Myocyte (in vitro differentiated cells): ENCODE results near the gene DHRS2. TPM values are rescaled to one million over a fixed set of nuclear protein-coding genes. Genes with fewer than 3 reads are reported as not detected.
A peak's percentile ranks its signal among the peaks of the same experiment; 100 is the strongest.
"Not testable (repeated sequence)": the region's sequence is repeated elsewhere in the genome, so short reads cannot be mapped to it uniquely, and the experiment has no call there.

ENCODE experiments used
- DNase-seq: peaks from one replicate; pipeline ENCODE4 v3.0.0-alpha.2; 2012; ENCODE audit warnings: low read depth
- total RNA-seq: library from RNA; depleted of rRNA; stranded (reverse); fragments of >200 nt; gene quantifications from 2 replicates; pipeline ENCODE4 v1.2.3, GENCODE V29; 2014

Gene DHRS2
- total RNA-seq, 1 donor from 2014 or later, result 0.19 TPM

DNA sequence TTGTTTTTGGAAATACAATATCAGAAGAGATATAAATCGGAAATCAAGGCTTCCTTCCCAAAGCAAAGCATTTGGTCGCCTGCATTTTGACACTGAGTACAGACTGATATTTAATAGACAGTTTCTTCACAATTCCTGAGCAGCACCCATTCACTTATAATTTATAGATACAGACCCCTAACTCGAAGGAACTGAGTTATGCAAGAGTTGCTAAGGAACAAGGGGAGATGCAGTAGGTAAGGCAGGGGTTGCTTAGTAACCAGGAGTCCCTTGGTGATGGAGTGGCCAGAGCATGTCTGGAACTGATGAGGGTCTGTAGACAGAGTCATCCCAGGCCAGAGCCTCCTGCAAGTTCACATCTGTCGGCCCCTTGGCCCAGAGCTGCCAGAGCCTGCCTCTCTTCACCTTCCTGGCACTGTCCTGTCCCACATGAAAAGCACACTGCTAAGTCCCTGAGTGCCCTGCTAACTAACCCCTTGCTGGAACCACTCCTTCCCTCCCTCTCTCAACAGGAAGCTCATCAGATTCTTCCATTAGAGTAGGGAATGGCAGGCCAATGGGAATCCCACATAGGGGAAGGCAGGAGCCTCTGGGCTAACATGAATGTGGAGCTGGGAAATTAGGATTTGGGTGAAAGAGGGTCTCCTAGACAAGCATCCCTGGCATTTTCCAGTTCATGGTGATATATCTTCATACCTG is 3.6 kb upstream of the DHRS2 start:
- no peak for DNase-seq

DNA sequence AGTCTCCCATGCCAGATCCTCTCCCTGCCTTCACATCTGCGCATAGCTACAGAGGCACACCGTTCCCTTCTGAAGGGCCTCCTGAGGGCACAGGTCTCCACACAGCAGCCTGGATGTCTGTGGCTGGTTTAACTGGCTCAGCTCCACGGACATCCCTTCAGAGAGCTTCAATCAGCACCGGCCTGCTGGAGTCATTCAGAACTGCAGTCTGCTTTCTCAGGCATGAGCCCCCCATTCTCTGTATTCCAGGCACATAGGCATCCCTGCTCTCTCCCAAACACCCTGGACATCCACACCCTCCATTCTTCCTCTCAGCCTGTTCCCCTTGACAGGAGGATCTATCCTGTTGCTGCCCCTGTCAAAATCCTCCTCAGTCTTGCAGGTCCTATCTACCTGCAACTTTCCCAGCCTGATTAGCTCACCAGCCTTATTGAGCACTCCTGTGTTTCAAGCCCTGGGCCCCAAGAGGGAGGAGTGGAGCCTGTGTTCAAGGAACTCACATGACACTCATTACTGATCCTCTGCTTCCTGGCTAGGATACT is 2.9 kb upstream of the DHRS2 start:
- DNase-seq, result no peak

DNA sequence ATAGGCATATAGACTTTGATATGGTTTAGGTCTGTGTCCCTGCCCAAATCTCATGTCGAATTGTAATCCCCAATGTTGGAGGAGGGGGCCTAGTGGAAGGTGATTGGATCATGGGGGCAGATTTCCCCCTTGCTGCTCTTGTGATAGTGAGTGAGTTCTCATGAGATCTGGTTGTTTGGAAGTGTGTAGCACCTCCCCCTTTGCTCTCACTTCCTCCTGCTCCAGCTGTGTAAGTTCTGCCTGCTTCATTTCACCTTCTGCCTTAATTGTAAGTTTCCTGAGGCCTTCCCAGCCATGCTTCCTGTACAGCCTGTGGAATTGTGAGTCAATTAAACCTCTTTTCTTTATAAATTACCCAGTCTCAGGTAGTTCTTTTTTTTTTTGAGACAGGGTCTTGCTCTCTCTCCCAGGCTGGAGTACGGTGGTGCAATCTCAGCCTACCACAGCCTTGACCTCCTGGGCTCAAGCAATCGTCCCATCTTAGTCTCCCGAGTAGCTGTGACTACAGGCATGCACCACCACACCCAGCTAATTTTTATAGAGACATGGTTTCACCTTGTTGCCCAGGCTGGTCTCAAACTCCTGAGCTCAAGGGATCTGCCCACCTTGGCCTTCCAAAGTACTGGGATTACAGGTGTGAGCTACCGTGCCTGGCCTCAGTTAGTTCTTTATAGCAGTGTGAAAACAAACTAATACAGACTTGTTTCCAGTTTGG is 1.3 kb upstream of the DHRS2 start:
- DNase-seq, result not testable (repeated sequence)

DNA sequence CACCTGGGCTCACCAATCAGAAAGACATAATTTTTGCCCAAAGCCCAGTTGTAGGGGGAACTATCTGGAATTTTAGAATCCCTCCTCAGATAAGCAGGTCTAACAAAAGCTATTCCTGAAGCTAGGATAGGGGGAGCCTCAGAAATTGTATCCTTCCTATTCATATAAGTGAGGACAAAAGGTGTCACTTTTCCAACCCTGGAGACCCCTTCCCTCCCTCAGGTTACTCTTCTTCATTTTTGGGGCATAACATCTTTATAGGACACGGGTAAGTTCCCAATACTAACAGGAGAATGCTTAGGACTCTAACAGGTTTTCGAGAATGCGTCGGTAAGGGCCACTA is 1.1 kb downstream of the DHRS2 start:
- not testable (repeated sequence) for DNase-seq

DNA sequence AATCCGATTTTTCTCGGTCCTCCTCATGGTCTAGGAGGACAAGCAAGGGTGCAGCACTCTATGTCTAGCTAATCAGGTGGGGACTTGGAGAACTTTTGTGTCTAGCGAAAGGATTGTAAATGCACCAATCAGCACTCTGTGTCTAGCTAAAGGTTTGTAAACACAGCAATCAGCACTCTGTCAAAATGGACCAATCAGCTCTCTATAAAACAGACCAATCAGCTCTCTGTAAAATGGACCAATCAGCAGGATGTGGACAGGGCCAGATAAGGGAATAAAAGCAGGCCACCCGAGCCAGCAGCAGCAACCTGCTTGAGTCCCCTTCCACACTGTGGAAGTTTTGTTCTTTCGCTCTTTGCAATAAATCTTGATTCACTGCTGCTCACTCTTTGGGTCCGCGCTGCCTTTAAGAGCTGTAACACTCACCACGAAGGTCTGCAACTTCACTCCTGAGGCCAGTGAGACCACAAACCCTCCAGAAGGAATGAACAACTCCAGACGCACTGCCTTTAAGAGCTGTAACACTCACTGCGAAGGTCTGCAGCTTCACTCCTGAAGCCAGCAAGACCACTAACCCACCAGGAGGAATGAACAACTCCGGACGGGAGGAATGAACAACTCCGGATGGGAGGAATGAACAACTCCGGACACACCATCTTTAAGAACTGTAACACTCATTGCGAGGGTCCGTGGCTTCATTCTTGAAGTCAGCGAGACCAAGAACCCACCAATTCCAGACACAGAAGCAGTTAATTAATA is 1.7 kb downstream of the DHRS2 start:
- not testable (repeated sequence) for DNase-seq

DNA sequence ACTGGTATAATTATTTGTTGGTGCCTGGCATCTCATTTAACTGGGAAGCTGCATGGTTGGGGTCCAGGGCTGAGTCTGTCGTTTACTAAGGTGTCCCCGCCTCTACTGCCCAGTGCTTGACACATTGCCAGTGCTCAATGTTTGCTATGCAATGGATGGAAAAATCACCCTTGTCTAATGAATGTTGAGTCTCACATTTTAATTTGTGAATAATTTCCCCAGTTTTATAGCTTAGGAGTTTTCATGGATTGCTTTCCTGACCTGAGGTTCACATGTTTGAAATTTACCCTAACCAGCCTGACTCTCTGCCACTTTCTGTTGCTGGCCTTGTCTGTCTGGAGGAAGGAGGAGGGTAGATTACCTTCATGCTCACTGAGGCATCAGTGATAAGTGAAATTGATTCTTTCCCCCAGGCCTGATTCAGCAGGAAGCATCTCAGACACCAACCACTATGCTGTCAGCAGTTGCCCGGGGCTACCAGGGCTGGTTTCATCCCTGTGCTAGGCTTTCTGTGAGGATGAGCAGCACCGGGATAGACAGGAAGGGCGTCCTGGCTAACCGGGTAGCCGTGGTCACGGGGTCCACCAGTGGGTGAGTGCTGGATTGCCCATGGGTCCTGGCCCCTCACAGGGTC is 2.4 kb downstream of the DHRS2 start:
- no peak for DNase-seq

DNA sequence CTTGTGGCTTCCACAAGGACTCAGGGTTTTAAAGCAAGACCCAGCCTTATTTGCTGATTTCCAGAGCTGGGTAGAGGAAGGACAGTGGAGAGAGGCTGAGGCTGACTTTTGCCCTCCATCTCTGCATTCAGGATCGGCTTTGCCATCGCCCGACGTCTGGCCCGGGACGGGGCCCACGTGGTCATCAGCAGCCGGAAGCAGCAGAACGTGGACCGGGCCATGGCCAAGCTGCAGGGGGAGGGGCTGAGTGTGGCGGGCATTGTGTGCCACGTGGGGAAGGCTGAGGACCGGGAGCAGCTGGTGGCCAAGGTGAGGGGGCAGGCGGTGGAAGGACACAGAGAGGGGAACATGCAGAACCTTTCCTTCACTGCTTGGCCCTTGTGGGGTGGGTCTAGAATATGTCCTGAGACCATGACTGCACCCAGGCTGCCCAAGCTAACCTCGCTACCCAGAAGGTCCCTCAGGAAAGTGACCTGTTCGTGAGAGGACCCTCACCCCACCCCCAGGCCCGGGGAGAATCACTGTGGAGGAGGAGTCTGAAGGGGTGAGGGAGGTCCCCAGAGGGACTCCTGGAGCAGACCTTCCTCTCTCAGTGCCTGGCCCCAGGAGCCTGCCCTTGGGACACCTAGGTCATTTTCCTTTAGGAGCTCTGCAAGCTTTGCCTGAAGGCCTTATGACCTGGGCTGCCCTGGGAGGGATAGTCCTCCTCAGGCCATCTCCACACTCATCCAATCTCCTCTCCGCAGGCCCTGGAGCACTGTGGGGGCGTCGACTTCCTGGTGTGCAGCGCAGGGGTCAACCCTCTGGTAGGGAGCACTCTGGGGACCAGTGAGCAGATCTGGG is 3.1 kb downstream of the DHRS2 start:
- DNase-seq, result no peak

DNA sequence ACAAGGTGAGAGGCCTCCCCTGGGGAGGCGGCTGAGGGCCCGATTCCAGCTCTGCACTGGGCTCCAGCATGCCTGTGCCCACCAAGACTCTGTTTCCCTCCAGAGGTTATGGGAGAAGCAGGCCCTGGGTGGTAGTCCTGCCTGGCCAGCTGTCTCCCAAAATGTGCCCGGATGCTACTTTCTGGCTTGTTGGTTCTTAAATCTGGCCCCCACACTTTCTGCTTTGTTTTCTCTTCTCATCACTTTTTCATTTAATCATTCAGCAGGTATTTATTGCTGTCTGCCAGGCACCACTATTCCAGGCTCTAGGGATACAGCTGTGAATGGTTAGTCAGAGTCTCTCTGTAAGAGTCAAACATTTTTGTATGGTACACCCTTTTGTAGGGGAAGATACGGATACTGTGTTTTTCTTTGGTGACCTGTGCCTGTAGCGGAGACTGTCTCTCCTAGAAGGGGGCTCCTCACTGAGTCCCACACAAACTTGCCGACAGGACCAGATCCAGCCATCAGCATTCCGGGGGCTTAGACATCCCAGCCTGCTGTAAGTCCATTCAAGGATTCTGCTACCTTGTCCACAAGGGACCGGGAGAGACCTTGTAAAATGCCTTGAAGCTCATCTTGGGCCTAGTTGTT is 3.8 kb downstream of the DHRS2 start:
- DNase-seq, result no peak

DNA sequence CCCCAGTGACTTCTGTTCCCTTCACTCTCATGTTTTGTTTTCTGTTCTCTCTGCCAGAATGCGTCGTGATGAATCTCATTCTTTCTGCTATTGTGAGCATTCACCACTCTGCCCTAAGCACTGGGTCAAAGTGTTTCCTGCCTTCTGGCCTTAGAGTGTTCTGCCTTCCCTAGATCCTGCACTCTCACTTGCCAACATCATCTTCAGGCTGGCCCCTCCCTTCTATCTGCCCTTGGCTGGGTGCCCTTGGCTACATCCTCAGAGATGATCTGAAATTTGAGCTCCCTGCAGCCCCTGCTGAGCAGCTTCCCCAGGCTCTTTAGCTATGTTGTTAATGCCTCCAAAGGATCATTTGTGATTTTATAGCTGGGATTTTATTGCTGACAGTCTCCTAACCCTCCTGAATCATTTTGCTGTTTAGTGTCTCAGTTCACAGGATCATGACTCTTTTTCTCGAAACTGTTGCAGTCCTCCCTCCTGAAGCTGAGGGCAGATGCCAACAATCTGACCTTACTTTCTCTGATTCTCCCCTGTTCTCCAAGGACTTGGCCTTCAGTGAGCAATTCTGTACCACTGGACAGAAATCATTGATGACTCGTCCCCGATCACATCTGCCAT is 4.5 kb downstream of the DHRS2 start:
- peak; percentile 75 for DNase-seq

DNA sequence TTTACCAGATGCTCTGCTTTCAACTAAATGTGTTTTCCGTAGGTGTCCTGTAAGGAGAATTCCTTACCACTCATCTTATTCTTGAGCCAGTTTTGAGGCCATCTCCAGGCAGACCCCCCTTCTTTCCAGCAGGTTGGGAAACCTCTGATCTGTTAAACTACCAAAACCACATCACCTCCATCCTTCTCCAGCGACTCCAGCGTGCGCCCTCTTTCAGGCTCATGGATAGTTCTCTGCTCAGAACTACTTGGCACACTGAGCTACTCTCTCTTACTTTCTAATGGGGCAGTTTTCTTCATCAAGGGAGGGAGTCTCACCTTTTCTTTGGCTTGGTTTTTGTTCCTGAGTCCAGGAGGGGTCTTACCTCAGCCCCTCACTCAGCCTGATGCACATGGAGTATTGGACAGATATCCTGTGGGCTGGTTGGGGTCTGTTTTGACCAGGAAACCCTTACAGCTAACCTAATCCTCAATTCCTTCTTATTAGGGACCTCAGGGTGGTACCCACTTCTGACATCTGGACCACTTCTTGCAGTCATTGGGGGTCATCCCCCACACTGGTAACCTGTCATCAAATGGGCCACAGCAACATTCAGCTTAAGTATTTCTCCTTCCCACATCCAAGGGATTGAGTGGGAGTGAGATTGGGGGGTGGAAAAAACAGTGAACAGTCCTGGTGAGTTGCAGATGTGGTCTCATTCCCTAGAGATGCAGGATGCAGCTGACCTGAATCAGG is 5.2 kb downstream of the DHRS2 start:
- DNase-seq, result no peak

DNA sequence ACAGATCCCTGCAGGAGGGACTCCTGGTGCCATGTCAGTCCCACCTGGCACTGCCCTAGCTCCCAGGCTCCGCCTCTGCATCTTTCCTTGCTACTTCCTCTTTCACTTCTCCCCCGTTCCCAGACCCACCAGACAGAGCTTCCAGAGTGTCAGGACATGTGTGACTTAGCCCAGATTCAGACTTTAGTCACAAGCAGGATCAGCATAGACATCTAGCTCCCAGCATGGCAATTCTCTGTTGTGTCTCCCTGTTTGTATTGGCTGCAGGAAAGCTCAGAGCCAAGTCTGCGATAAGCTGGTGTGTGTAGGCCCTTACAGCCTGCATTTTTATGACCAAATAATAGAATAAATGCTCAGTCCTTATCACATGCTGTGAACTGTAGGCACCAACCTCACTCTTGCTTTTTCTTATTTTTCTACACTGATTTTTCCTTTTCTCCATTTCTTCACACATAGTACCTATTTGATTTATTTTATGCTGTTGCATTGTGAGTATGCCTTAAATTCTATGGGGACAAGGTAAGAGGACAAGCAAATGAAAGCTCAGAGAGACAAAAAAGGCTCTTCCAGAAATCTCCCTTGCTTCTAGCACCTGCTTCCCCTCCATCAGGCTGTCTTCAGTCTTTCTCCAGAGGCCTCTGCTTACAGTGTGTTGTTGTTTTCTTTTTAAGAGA is 5.9 kb downstream of the DHRS2 start:
- no peak for DNase-seq

DNA sequence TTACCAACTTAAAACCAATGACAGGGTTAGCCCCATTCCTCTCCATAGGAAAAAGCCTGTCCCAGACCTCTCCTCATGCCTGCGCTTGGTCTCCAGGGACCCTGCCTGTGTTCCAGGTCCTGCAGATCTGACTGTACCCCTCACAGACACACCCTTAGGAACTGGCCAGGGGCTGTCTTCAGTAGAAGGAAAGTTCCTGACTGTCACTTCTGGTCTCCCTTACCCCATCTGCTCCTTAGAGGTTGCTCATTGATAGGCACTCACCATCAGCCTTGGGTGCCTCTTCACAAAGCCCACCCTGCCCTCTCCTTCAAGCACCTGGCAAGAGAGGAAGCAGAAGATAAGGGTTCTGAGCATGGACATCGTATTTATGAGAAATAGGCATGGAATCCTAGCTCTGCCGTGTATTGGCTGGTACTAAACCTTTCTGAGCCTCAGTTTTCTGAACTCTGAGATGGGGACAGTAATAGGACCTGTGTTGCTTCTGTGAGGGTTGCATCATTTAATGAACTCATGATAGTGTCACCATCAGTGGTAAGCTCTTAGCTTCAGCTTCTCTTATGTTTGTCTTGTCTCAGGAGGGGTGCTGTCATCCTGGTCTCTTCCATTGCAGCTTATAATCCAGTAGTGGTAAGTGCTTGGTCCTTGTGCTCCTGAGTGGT is 7.5 kb downstream of the DHRS2 start:
- no peak for DNase-seq

DNA sequence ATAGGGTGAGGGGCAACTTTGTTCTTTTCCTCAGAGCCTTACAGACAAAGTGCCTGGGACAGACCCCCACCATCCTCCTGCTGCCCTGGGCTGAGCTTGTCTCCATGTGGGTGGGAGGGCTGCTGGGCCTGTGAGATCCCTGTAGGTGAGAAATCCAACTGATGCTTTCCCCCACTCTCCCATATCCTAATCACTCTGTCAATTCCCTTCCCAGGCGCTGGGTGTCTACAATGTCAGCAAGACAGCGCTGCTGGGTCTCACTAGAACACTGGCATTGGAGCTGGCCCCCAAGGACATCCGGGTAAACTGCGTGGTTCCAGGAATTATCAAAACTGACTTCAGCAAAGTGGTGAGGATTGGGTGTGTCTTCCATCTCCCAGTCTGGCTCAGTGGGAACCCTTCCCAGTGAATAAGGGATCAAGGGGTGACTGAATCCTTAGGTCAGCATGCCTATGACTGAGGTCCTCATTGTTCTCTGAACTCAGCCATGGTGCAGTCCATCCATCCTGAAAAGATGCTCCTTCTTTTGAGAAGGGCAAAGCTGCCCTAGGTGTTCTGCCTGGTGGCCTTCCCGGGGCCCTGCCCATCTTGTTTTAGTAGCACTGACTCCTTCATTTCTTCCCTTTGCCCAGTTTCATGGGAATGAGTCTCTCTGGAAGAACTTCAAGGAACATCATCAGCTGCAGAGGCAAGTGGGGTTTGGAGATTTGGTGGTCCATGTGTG is 8.2 kb downstream of the DHRS2 start:
- DNase-seq, result no peak

DNA sequence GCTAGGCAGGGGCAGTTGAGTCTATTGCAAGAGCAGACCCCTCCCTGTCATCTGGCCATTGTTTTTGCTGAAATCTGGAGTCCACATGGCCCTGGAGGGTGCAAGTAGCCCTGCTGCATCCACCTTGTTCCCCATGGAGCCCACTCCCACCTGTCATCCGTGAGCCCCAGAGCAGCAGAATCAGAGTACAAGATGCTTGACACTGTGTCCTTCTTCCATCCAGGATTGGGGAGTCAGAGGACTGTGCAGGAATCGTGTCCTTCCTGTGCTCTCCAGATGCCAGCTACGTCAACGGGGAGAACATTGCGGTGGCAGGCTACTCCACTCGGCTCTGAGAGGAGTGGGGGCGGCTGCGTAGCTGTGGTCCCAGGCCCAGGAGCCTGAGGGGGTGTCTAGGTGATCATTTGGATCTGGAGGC is 8.8 kb downstream of the DHRS2 start:
- no peak for DNase-seq

DNA sequence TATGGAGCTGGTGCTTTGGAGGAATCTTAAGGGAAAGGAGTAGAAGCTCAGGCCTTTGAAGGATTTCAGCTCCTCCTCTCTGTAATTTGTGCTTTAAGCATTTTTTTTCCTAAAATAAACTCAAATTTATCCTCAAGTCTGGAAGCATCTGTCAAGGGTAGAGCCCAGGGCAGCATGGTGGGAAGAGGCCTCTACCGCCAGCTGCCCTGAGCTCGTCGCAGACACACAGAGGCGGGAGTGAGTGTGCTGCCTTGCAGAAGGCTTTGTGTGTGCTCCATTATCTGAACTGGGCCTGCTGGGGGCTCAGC is 9.3 kb downstream of the DHRS2 start:
- DNase-seq, result no peak

DNA sequence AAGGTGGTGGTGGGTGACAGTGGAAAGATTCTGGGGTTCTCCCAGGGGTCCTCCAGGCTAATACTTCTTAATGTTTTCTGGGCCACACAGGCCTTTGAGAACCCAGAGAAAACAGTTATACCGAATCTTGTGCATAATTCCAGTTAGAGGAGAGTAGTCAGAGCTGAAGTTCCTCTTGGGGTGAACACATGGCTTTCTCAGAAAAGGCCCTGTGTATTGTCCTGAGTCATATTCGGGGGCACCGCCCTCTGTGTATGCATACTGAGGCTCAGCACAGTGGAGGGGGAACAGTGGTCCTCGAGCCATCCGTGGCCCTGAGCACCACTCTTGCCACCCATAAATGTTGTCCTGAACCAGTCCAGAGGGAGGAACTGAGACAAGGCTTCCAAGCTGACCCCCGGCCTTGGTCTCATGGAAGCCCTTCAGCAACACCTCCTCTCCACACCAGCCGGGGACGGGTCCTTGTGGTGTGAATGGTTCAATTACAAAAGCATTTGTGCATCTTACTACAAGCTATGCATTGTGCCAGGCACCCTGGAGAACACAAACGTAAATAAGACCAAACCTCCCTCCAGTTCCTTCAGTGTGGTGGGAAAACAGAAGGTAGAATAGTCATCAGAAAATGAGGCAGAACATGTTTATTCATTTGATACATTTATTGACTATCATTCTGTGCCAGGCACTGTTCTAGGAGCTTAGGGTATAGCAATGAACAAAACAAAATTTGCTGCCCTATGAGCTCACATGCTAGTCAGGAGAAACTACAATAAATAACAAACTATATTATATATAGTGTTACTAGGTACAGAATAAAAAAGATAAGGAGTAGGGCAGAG is 9.9 kb downstream of the DHRS2 start:
- no peak for DNase-seq
